ENCODE results near the gene TP73. TPM values are rescaled to one million over a fixed set of nuclear protein-coding genes. Genes with fewer than 3 reads are reported as not detected.

Gene TP73
- total RNA-seq, 4 donors from 2014 or later, result 4.9 to 8.8 (median 7.0) TPM

DNA sequence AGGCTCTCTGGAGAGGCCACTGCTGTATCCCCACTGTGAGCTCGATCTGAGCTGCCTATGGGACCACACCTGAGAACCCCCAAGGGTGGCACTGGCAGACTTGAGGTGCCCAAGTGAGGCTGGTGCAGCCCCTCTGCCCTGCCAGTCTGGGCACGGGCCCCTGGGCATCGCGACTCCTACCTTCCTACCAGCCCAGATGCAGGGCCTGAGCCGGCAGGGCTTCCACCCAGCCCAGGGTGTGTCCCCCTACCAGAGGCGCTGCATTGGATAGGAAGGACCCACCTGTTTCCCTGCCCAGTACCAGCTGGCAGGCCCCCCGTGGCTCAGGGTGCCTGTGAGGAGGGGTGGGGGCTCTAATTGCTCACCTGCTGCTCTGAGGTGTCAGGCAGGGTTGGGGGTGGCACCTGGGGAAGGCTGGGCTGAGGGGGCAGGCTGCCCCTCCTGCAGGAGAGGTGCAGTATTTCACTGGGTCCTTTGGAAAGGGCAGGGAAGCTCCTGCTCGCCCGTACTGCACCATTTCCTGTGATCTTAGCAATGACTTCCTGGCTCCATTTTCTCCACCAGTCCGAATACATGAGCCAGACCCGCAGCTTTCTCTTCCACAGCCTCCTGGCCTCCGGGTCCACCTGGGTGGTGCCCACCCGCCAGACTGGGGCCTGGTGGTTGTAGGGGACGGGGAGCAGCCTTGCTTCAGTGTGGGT is 11.8 kb downstream of the TP73 start:
- Histone ChIP-seq H3K27ac (no peak overlapping the region), H3K4me1 (peaks cover 7 to 15% (median 7%) of the 10 kb centered on the region in 3 donors), H3K27me3 (peaks cover 0 to 53% (median 0%) of the 10 kb centered on the region in 4 donors), H3K9me3 (no peaks in the 10 kb centered on the region), H3K36me3 (no peaks in the 10 kb centered on the region), H3K4me3 (no peak overlapping the region)
- intact Hi-C loops (cut with DNase I), result no loop called here
- WGBS, 2 donors, result 80% methylated on average over 1 of the region's 14 CpGs; no CpG with 5 or more reads in 1 of the 2 donors
- no peak for TF ChIP-seq POLR2A (IDR thresholded peaks at IDR 0.05)
- TF ChIP-seq, protein P1, sequence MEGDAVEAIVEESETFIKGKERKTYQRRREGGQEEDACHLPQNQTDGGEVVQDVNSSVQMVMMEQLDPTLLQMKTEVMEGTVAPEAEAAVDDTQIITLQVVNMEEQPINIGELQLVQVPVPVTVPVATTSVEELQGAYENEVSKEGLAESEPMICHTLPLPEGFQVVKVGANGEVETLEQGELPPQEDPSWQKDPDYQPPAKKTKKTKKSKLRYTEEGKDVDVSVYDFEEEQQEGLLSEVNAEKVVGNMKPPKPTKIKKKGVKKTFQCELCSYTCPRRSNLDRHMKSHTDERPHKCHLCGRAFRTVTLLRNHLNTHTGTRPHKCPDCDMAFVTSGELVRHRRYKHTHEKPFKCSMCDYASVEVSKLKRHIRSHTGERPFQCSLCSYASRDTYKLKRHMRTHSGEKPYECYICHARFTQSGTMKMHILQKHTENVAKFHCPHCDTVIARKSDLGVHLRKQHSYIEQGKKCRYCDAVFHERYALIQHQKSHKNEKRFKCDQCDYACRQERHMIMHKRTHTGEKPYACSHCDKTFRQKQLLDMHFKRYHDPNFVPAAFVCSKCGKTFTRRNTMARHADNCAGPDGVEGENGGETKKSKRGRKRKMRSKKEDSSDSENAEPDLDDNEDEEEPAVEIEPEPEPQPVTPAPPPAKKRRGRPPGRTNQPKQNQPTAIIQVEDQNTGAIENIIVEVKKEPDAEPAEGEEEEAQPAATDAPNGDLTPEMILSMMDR (IDR thresholded peaks at IDR 0.05), result no peak
- no peak for DNase-seq

DNA sequence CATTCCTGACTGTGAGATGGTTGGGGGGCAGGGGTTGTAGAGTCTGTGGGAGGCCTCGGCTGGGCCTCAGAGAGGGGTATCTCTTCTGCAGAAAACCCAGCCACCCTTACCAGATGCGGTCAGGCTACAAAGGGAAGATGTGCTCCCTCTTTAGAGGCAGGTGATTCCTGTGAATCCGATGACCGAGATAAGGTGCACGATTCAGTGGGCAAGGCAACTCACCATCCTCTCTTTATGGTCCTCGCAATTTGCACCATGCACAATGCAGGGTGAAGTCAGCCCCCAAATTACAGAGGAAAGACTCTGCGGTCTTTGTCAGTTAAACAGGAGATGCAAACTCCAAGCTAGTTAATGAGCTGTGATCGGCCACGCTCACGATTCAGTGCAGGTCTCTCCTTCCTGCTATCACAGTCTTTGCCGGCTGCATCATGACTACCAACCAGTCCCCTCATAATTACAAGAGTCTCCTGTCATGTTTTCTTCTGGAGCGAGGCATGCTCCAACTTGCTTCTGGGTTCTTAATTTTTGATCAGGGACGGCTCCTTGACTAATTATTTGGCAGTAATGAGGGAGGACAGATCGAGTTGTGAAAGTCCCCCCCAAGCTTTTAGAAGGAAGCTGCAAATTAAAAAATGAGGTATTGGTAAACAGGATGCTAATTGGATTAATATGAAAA is 12.5 kb downstream of the TP73 start:
- Histone ChIP-seq H3K4me3 (no peak overlapping the region), H3K27me3 (peaks cover 0 to 60% (median 0%) of the 10 kb centered on the region in 4 donors), H3K36me3 (no peaks in the 10 kb centered on the region), H3K4me1 (peaks cover 8 to 19% (median 9%) of the 10 kb centered on the region in 3 donors), H3K9me3 (no peaks in the 10 kb centered on the region), H3K27ac (no peak overlapping the region)
- DNase-seq, result no peak
- WGBS, 2 donors, result 55 to 65% methylated on average over 9 to 14 of the region's 14 CpGs
- no peak for TF ChIP-seq POLR2A (IDR thresholded peaks at IDR 0.05)
- TF ChIP-seq, protein P1 (IDR thresholded peaks at IDR 0.05), result no peak
- intact Hi-C loops (cut with DNase I), result no loop called here

DNA sequence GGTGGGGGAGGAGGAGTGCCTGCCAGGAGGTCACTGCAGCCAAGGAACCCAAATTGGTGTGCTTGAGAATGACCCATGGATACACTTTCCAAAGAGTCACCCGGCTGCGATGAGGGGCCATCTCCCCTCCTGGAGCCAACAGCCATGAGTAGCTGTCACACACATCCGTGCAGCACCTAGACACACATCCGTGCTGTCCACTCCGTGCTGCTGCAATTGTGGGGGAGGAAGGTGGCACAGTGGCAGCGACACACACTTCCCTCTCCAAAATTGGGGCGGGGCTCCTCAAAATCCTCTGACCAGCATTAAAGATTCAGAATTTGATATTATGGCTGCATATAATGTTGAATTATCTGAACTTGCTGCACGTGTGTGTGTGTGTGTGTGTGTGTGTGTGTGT is 15.8 kb downstream of the TP73 start:
- intact Hi-C loops (cut with DNase I), result no loop called here
- no peaks in the 10 kb centered on the region for H3K9me3 ChIP-seq
- DNase-seq, result no peak
- H3K4me3 ChIP-seq, result no peak overlapping the region
- H3K27me3 ChIP-seq, result peaks cover 0 to 77% (median 0%) of the 10 kb centered on the region in 4 donors
- no peaks in the 10 kb centered on the region for H3K36me3 ChIP-seq
- no peak overlapping the region for H3K27ac ChIP-seq
- WGBS, 2 donors, result 68 to 78% methylated on average over 8 of the region's 8 CpGs
- peaks cover 8 to 29% (median 12%) of the 10 kb centered on the region in 3 donors for H3K4me1 ChIP-seq
- TF ChIP-seq, protein P1 (IDR thresholded peaks at IDR 0.05), result no peak
- no peak for TF ChIP-seq POLR2A (IDR thresholded peaks at IDR 0.05)

DNA sequence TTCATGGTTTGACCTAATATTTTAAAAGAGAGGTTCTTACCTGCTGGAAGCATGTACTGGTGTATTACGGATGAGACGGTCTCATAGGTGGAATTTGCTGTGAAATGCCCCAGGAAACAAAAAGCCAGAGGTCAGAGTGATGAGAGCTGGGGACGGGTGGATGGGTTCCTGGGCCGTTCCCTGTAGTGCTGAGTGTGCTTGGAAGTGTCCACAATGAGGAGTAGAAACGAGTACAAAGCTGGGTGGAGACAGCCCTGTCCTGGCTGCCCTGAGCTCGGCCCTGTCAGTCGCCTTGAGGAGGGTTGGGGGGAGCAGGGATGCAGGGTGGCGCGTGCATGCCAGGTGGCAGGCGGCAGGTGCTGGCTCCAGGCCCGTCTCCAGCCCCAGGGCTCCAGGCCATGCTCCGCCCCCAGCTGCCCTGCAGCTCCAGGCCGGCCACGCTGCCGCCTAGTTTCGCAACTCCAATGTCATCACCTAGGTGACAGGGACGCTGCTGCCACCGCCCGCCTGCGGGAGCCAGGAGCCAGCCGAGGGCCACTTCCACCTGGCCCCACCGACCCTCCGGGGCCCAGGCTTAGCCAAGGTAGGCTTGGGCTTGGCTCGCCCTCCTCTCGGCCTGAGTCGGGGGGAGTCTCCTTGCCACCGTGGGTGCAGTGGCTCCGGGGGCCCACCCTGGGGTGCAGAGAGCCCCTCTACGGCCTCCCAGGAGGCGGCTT is 16.4 kb downstream of the TP73 start:
- peaks cover 0 to 76% (median 0%) of the 10 kb centered on the region in 4 donors for H3K27me3 ChIP-seq
- no peak for TF ChIP-seq POLR2A (IDR thresholded peaks at IDR 0.05)
- TF ChIP-seq, protein P1 (IDR thresholded peaks at IDR 0.05), result no peak
- WGBS, 2 donors, result 11 to 40% methylated on average over 6 to 21 of the region's 30 CpGs
- no peaks in the 10 kb centered on the region for H3K36me3 ChIP-seq
- no peak for DNase-seq
- intact Hi-C loops (cut with DNase I), result no loop called here
- no peaks in the 10 kb centered on the region for H3K9me3 ChIP-seq
- H3K27ac ChIP-seq, result no peak overlapping the region
- peaks cover 8 to 29% (median 12%) of the 10 kb centered on the region in 3 donors for H3K4me1 ChIP-seq
- no peak overlapping the region for H3K4me3 ChIP-seq
